H9 (cell line): ENCODE data around the gene SSUH2. TPM values are rescaled to one million over a fixed set of nuclear protein-coding genes. Genes with fewer than 3 reads are reported as not detected.

Experiments
- DNase-seq: peaks from one replicate; pipeline ENCODE4 v3.0.0-alpha.2; 2017
- H2AFZ ChIP-seq: one replicate; pipeline ENCODE4 v1.6.1; 2013; ENCODE audit warnings: mild to moderate bottlenecking, low read length, control low read depth, moderate library complexity
- H2AK5ac ChIP-seq: 2 replicates; pipeline ENCODE4 v1.6.1; 2013; ENCODE audit warnings: low read length, control low read depth, mixed read lengths; ENCODE audit not compliant: insufficient read length
- H2BK120ac ChIP-seq: one replicate; pipeline ENCODE4 v1.6.1; 2013; ENCODE audit warnings: low read depth, mild to moderate bottlenecking, low read length, control low read depth, inconsistent platforms; ENCODE audit not compliant: poor library complexity, severe bottlenecking
- H2BK12ac ChIP-seq: 2 replicates; pipeline ENCODE4 v1.6.1; 2013; ENCODE audit warnings: low read length, control low read depth, mixed read lengths, low read depth; ENCODE audit not compliant: insufficient read length
- H2BK15ac ChIP-seq: 2 replicates; pipeline ENCODE4 v1.6.1; 2013; ENCODE audit warnings: low read depth, low read length, control low read depth
- H2BK20ac ChIP-seq: one replicate; pipeline ENCODE4 v1.6.1; 2013; ENCODE audit warnings: low read depth, mild to moderate bottlenecking, low read length, control low read depth, inconsistent platforms; ENCODE audit not compliant: poor library complexity, severe bottlenecking
- H2BK5ac ChIP-seq: 2 replicates; pipeline ENCODE4 v1.6.1; 2013; ENCODE audit warnings: low read length, control low read depth, mixed read lengths; ENCODE audit not compliant: insufficient read length
- H3K14ac ChIP-seq: 2 replicates; pipeline ENCODE4 v1.6.1; 2013; ENCODE audit warnings: low read length, control low read depth; ENCODE audit not compliant: insufficient read depth
- H3K18ac ChIP-seq: 2 replicates; pipeline ENCODE4 v1.6.1; 2013; ENCODE audit warnings: low read depth, mild to moderate bottlenecking, mixed read lengths, low read length, control low read depth; ENCODE audit not compliant: insufficient read length
- H3K23ac ChIP-seq: 2 replicates; pipeline ENCODE4 v1.6.1; 2013; ENCODE audit warnings: low read length, control low read depth, mixed read lengths, low read depth; ENCODE audit not compliant: insufficient read length
- H3K23me2 ChIP-seq: 2 replicates; pipeline ENCODE4 v1.6.1; 2013; ENCODE audit warnings: low read depth, mild to moderate bottlenecking, mixed read lengths, low read length, control low read depth; ENCODE audit not compliant: insufficient read length, poor library complexity, severe bottlenecking
- H3K27ac ChIP-seq: 2 replicates; pipeline ENCODE4 v1.5.1; 2013; ENCODE audit warnings: low read length, control low read depth, mixed read lengths, low read depth; ENCODE audit not compliant: insufficient read length
- H3K27me3 ChIP-seq: 2 replicates; pipeline ENCODE4 v1.6.1; 2013; ENCODE audit warnings: low read length, control low read depth, inconsistent platforms; ENCODE audit not compliant: insufficient read depth
- H3K4ac ChIP-seq: 2 replicates; pipeline ENCODE4 v1.6.1; 2013; ENCODE audit warnings: low read depth, mild to moderate bottlenecking, control low read depth, inconsistent platforms, low read length, moderate library complexity
- H3K4me1 ChIP-seq: 2 replicates; pipeline ENCODE4 v1.6.1; 2013; ENCODE audit warnings: low read length, control low read depth, inconsistent platforms; ENCODE audit not compliant: insufficient read depth
- H3K4me2 ChIP-seq: 2 replicates; pipeline ENCODE4 v1.6.1; 2013; ENCODE audit warnings: low read length, control low read depth, mixed read lengths; ENCODE audit not compliant: insufficient read length, insufficient read depth
- H3K56ac ChIP-seq: 2 replicates; pipeline ENCODE4 v1.6.1; 2013; ENCODE audit warnings: low read depth, mild to moderate bottlenecking, mixed read lengths, low read length, control low read depth; ENCODE audit not compliant: insufficient read length
- H3K79me1 ChIP-seq: 2 replicates; pipeline ENCODE4 v1.6.1; 2013; ENCODE audit warnings: low read depth, mild to moderate bottlenecking, moderate library complexity, low read length, control low read depth, inconsistent platforms; ENCODE audit not compliant: insufficient read depth, poor library complexity, severe bottlenecking
- H3K79me2 ChIP-seq: 2 replicates; pipeline ENCODE4 v1.6.1; 2013; ENCODE audit warnings: low read length, control low read depth, inconsistent platforms; ENCODE audit not compliant: insufficient read depth
- H3K9ac ChIP-seq: 2 replicates; pipeline ENCODE4 v1.6.1; 2013; ENCODE audit warnings: low read length, control low read depth, mixed read lengths; ENCODE audit not compliant: insufficient read length; ENCODE audit errors: extremely low read depth
- H3K9me3 ChIP-seq: one replicate; pipeline ENCODE4 v1.6.1; 2013; ENCODE audit warnings: low read depth, low read length, inconsistent platforms; ENCODE audit not compliant: control insufficient read depth
- H3T11ph ChIP-seq: one replicate; pipeline ENCODE4 v1.6.1; 2013; ENCODE audit warnings: mild to moderate bottlenecking, low read length, control low read depth, inconsistent platforms
- H4K20me1 ChIP-seq: one replicate; pipeline ENCODE4 v1.6.1; 2013; ENCODE audit not compliant: control insufficient read depth, insufficient read length, insufficient read depth
- H4K5ac ChIP-seq: 2 replicates; pipeline ENCODE4 v1.6.1; 2013; ENCODE audit warnings: low read depth, mild to moderate bottlenecking, mixed read lengths, low read length, control low read depth; ENCODE audit not compliant: insufficient read length
- H4K8ac ChIP-seq: replicated peaks from 2 replicates; pipeline ENCODE4 v1.6.1; 2013; ENCODE audit warnings: low read length, control low read depth, mixed read lengths, low read depth; ENCODE audit not compliant: insufficient read length
- H4K91ac ChIP-seq: 2 replicates; pipeline ENCODE4 v1.6.1; 2013; ENCODE audit warnings: low read depth, mild to moderate bottlenecking, moderate library complexity, mixed read lengths, low read length, control low read depth; ENCODE audit not compliant: insufficient read length
- H3K27ac Mint-ChIP-seq, 3 experiments: 2 replicates in 2 of 3; 3 replicates in 1 of 3; pipeline ENCODE4 v1.8.0; 2020 to 2021; ENCODE audit warnings: mixed read lengths in 3 of 3, mild to moderate bottlenecking in 1 of 3, moderate library complexity in 1 of 3
- H3K27me3 Mint-ChIP-seq: 2 replicates; pipeline ENCODE4 v1.8.0; 2021; ENCODE audit warnings: low read depth, mild to moderate bottlenecking, moderate library complexity, mixed read lengths
- H3K36me3 Mint-ChIP-seq, 3 experiments: 2 replicates in 2 of 3; 3 replicates in 1 of 3; pipeline ENCODE4 v1.8.0; 2020 to 2021; ENCODE audit warnings: low read depth in 3 of 3, mixed read lengths in 3 of 3; ENCODE audit not compliant: insufficient read depth in 1 of 3
- H3K4me1 Mint-ChIP-seq, 2 experiments: 2 replicates each; pipeline ENCODE4 v1.8.0; 2020; ENCODE audit warnings: mixed read lengths in 2 of 2
- H3K4me3 Mint-ChIP-seq, 2 experiments: 2 replicates in 1 of 2; 3 replicates in 1 of 2; pipeline ENCODE4 v1.8.0; 2020 to 2021; ENCODE audit warnings: mild to moderate bottlenecking in 2 of 2, mixed read lengths in 2 of 2, moderate library complexity in 1 of 2
- H3K9me3 Mint-ChIP-seq, 2 experiments: 2 replicates in 1 of 2; 3 replicates in 1 of 2; pipeline ENCODE4 v1.8.0; 2020; ENCODE audit warnings: mild to moderate bottlenecking in 2 of 2, mixed read lengths in 2 of 2, moderate library complexity in 1 of 2
- WGBS: extraction: QIAGEN DNeasy Blood & Tissue Kit; methylation state at CpG from one replicate; pipeline ENCODE4 v1.1.7; 2013; ENCODE audit warnings: missing lambda C conversion rate, low lambda C conversion rate, mixed read lengths; ENCODE audit not compliant: insufficient read length; ENCODE audit errors: extremely low coverage; 5-methylcytosine and 5-hydroxymethylcytosine counted together
- total RNA-seq: library from RNA; stranded (reverse); gene quantifications from 2 replicates; pipeline ENCODE4 v1.2.1, GENCODE V29; 2021
- TF ChIP-seq, protein P1 (sequence below): fragments of 200-600 bp; sonication (generic); conservative IDR thresholded peaks from 3 replicates; pipeline ENCODE4 v1.8.0; 2021; ENCODE audit warnings: antibody characterized with exemption, mild to moderate bottlenecking

Gene SSUH2
- total RNA-seq, 1 experiment from 2014 or later, result 0.61 TPM

DNA sequence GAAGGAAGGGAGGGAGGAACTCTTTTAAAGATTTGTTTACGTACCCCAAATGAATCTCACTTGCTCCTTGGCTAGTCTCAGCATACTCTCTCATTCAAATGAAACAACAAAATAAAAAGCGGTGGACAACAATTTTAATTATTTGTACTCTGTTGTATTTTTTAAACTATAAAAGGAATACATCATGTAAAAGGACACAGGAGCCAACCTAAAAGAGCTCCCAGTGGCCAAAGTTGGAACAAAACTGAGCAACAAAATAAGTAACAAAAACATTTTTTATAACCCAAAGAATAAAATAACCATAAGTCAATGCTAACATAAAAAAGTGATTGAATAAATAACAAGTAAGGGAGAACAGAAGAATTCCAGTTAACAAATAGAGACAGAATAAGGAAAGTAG is 24.4 kb upstream of the SSUH2 start:
- Histone ChIP-seq H4K20me1 (no peaks in the 10 kb centered on the region), H3K9me3 (no peaks in the 10 kb centered on the region), H3K4me2 (no peak overlapping the region), H3K79me2 (no peaks in the 10 kb centered on the region), H2AK5ac (no peak overlapping the region), H3K18ac (no peak overlapping the region), H3K23me2 (no peaks in the 10 kb centered on the region), H3K27ac (no peak overlapping the region), H3K56ac (no peak overlapping the region), H2BK120ac (no peak overlapping the region), H3K9ac (no peak overlapping the region), H4K5ac (no peak overlapping the region), H2BK15ac (no peak overlapping the region), H3K4me1 (no peaks in the 10 kb centered on the region), H2BK20ac (no peak overlapping the region), H4K8ac (no peak overlapping the region), H2BK5ac (no peak overlapping the region), H3K79me1 (no peaks in the 10 kb centered on the region), H3K4ac (no peak overlapping the region), H2BK12ac (no peak overlapping the region), H2AFZ (no peak overlapping the region), H3K14ac (no peak overlapping the region), H3K23ac (no peak overlapping the region), H4K91ac (no peak overlapping the region), H3T11ph (no peak overlapping the region), H3K27me3 (no peaks in the 10 kb centered on the region)
- H3K36me3 Mint-ChIP-seq, result no peaks in the 10 kb centered on the region
- no peak for DNase-seq
- H3K9me3 Mint-ChIP-seq, result no peaks in the 10 kb centered on the region
- H3K4me3 Mint-ChIP-seq, result no peak overlapping the region
- H3K4me1 Mint-ChIP-seq, result no peaks in the 10 kb centered on the region
- H3K27ac Mint-ChIP-seq, result no peak overlapping the region
- peaks cover 68% of the 10 kb centered on the region for H3K27me3 Mint-ChIP-seq
- WGBS, result no CpG with 5 or more reads among the region's 2 CpGs
- TF ChIP-seq, protein P1, sequence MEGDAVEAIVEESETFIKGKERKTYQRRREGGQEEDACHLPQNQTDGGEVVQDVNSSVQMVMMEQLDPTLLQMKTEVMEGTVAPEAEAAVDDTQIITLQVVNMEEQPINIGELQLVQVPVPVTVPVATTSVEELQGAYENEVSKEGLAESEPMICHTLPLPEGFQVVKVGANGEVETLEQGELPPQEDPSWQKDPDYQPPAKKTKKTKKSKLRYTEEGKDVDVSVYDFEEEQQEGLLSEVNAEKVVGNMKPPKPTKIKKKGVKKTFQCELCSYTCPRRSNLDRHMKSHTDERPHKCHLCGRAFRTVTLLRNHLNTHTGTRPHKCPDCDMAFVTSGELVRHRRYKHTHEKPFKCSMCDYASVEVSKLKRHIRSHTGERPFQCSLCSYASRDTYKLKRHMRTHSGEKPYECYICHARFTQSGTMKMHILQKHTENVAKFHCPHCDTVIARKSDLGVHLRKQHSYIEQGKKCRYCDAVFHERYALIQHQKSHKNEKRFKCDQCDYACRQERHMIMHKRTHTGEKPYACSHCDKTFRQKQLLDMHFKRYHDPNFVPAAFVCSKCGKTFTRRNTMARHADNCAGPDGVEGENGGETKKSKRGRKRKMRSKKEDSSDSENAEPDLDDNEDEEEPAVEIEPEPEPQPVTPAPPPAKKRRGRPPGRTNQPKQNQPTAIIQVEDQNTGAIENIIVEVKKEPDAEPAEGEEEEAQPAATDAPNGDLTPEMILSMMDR, result no peak
